ENCODE data around the gene CEND1. TPM values are rescaled to one million over a fixed set of nuclear protein-coding genes. Genes with fewer than 3 reads are reported as not detected.

Gene CEND1
- total and polyA plus RNA-seq, 2 donors (not counting 1 experiment from before 2014, with no cell fraction given) = 0.25 to 1.3 TPM

DNA sequence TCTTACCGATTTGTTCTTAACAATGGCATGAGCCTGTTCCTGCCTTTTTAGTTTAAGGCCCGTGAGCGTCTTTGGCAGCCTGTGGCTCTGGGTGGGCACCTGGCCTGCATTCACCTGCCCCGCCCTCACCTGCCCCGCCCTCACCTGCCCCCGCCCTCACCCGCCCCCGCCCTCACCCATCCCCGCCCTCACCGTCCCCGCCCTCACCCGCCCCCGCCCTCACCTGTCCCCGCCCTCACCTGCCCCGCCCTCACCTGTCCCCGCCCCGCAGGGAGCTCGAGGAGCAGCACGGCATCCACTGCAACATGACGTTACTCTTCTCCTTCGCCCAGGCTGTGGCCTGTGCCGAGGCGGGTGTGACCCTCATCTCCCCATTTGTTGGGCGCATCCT is 26.8 kb downstream of the CEND1 start:
- H3K27me3 ChIP-seq (ENCODE audit: control insufficient read depth, insufficient read depth, low read length) = no peaks in the 10 kb centered on the region
- no peak overlapping the region for H3K9ac ChIP-seq (ENCODE audit: insufficient read depth, low read length)
- H2AFZ ChIP-seq (ENCODE audit: low read length) = no peak overlapping the region
- peaks cover 2% of the 10 kb centered on the region for H4K20me1 ChIP-seq (ENCODE audit: control insufficient read depth, extremely low read depth, insufficient read depth, low read length)
- DNase-seq (ENCODE audit: low read depth in 2 of 2) = no peak
- no peak overlapping the region for H3K4me3 ChIP-seq (replicated peaks in 1 of 4; ENCODE audit: control extremely low read depth in 1 of 4, insufficient read depth in 1 of 4, low read depth in 3 of 4, low read length in 4 of 4)
- H3K4me2 ChIP-seq (ENCODE audit: extremely low read depth, insufficient read depth, low read length) = no peak overlapping the region
- peaks cover 33% of the 10 kb centered on the region for H3K36me3 ChIP-seq (ENCODE audit: control insufficient read depth, insufficient read depth, low read length)
- H3K27ac ChIP-seq (ENCODE audit: insufficient read depth, low read length) = peak overlapping the region; percentile 69
- no peak for TF ChIP-seq EZH2 (IDR thresholded peaks at IDR 0.05; ENCODE audit: low read length, missing control alignments)
- TF ChIP-seq, protein P1, sequence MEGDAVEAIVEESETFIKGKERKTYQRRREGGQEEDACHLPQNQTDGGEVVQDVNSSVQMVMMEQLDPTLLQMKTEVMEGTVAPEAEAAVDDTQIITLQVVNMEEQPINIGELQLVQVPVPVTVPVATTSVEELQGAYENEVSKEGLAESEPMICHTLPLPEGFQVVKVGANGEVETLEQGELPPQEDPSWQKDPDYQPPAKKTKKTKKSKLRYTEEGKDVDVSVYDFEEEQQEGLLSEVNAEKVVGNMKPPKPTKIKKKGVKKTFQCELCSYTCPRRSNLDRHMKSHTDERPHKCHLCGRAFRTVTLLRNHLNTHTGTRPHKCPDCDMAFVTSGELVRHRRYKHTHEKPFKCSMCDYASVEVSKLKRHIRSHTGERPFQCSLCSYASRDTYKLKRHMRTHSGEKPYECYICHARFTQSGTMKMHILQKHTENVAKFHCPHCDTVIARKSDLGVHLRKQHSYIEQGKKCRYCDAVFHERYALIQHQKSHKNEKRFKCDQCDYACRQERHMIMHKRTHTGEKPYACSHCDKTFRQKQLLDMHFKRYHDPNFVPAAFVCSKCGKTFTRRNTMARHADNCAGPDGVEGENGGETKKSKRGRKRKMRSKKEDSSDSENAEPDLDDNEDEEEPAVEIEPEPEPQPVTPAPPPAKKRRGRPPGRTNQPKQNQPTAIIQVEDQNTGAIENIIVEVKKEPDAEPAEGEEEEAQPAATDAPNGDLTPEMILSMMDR (conservative IDR thresholded peaks at IDR 0.05 in 1 of 2, IDR thresholded peaks at IDR 0.05 in 1 of 2; ENCODE audit: low read depth in 1 of 2, low read length in 2 of 2) = no peak
- no peaks in the 10 kb centered on the region for H3K79me2 ChIP-seq (ENCODE audit: control insufficient read depth, insufficient read depth, low read length)
- no peaks in the 10 kb centered on the region for H3K9me3 ChIP-seq (ENCODE audit: control insufficient read depth, insufficient read depth, low read depth, low read length)
- H3K4me1 ChIP-seq (ENCODE audit: control insufficient read depth, extremely low read depth, insufficient read depth, low read length) = peaks cover 6% of the 10 kb centered on the region

DNA sequence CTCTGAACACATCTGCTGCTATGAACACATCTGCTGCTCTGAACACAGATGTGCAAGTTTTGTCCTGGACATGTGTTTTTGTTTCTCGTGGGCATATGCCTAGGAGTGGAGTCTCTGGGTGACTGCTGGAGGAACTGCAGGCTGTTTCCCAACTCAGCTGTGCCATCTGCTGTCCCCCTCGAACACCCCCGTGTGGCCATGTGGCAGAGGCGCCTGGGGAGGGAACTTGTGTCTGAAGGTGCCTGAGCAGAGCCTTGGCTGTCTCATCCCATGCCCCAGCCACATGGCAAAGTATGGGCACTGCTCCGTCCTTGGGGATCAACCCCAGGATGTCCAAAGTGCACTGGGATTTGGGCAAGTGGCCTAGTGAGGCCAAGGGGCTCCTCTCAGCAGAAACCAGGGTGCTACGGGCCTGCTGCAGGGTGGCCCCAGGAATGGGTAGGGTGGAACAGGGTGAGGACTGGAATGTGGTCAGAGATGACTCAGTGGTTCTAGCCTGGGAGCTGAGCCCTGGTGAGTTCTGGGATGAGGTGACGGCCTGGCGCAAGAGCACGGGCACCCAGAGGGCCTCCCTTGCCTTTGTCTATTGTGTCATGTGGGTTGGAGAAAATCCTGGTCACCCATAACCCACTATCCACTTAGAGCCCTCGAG is 27.3 kb downstream of the CEND1 start:
- Histone ChIP-seq H3K4me3 (replicated peaks in 1 of 4; ENCODE audit: control extremely low read depth in 1 of 4, insufficient read depth in 1 of 4, low read depth in 3 of 4, low read length in 4 of 4) (no peak overlapping the region), H3K36me3 (ENCODE audit: control insufficient read depth, insufficient read depth, low read length) (peaks cover 33% of the 10 kb centered on the region), H3K79me2 (ENCODE audit: control insufficient read depth, insufficient read depth, low read length) (no peaks in the 10 kb centered on the region), H3K4me1 (ENCODE audit: control insufficient read depth, extremely low read depth, insufficient read depth, low read length) (peaks cover 6% of the 10 kb centered on the region), H4K20me1 (ENCODE audit: control insufficient read depth, extremely low read depth, insufficient read depth, low read length) (peaks cover 2% of the 10 kb centered on the region), H3K9ac (ENCODE audit: insufficient read depth, low read length) (no peak overlapping the region), H2AFZ (ENCODE audit: low read length) (no peak overlapping the region), H3K27me3 (ENCODE audit: control insufficient read depth, insufficient read depth, low read length) (no peaks in the 10 kb centered on the region), H3K27ac (ENCODE audit: insufficient read depth, low read length) (peak overlapping the region; percentile 69), H3K9me3 (ENCODE audit: control insufficient read depth, insufficient read depth, low read depth, low read length) (no peaks in the 10 kb centered on the region), H3K4me2 (ENCODE audit: extremely low read depth, insufficient read depth, low read length) (no peak overlapping the region)
- TF ChIP-seq EZH2 (IDR thresholded peaks at IDR 0.05; ENCODE audit: low read length, missing control alignments) = no peak
- TF ChIP-seq, protein P1 (conservative IDR thresholded peaks at IDR 0.05 in 1 of 2, IDR thresholded peaks at IDR 0.05 in 1 of 2; ENCODE audit: low read depth in 1 of 2, low read length in 2 of 2) = peak; percentile 22 to 30
- peak; percentile 78 for DNase-seq (ENCODE audit: low read depth in 2 of 2)

DNA sequence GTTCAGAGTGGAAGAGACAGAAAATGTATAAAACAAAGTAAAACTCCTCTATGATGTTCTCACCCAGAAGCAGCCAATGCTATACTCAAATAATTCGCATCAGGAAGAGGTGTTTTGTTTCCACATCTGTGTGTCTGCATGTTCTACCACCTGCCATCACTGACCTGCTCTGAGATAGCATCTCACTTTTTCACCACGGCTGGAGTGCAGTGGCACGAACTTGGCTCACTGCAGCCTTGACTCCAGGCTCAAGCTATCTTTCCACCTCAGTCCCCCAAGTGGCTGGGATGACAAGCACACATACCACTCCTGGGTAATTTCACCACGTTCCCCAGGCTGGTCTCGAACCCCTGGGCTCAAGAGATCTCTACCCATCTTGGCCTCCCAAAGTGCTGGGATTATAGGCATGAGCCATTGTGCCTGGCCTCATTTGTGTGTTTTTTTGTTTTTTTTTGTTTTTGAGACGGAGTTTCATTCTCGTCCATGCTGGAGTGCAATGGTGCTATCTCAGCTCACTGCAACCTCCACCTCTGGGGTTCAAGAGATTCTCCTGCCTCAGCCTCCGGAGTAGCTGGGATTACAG is 28.3 kb downstream of the CEND1 start:
- no peak overlapping the region for H2AFZ ChIP-seq (ENCODE audit: low read length)
- peaks cover 2% of the 10 kb centered on the region for H4K20me1 ChIP-seq (ENCODE audit: control insufficient read depth, extremely low read depth, insufficient read depth, low read length)
- H3K4me2 ChIP-seq (ENCODE audit: extremely low read depth, insufficient read depth, low read length) = no peak overlapping the region
- no peak overlapping the region for H3K27ac ChIP-seq (ENCODE audit: insufficient read depth, low read length)
- no peaks in the 10 kb centered on the region for H3K27me3 ChIP-seq (ENCODE audit: control insufficient read depth, insufficient read depth, low read length)
- peaks cover 6% of the 10 kb centered on the region for H3K4me1 ChIP-seq (ENCODE audit: control insufficient read depth, extremely low read depth, insufficient read depth, low read length)
- no peak for DNase-seq (ENCODE audit: low read depth in 2 of 2)
- peaks cover 33% of the 10 kb centered on the region for H3K36me3 ChIP-seq (ENCODE audit: control insufficient read depth, insufficient read depth, low read length)
- TF ChIP-seq, protein P1 (conservative IDR thresholded peaks at IDR 0.05 in 1 of 2, IDR thresholded peaks at IDR 0.05 in 1 of 2; ENCODE audit: low read depth in 1 of 2, low read length in 2 of 2) = no peak
- TF ChIP-seq EZH2 (IDR thresholded peaks at IDR 0.05; ENCODE audit: low read length, missing control alignments) = no peak
- no peaks in the 10 kb centered on the region for H3K9me3 ChIP-seq (ENCODE audit: control insufficient read depth, insufficient read depth, low read depth, low read length)
- H3K9ac ChIP-seq (ENCODE audit: insufficient read depth, low read length) = no peak overlapping the region
- H3K79me2 ChIP-seq (ENCODE audit: control insufficient read depth, insufficient read depth, low read length) = peaks cover 3% of the 10 kb centered on the region
- H3K4me3 ChIP-seq (replicated peaks in 1 of 4; ENCODE audit: control extremely low read depth in 1 of 4, insufficient read depth in 1 of 4, low read depth in 3 of 4, low read length in 4 of 4) = no peak overlapping the region
